Activated CD4-positive, alpha-beta memory T cell treated with anti-CD3 and anti-CD28 coated beads, Interleukin-2, amount 10 ng/mL, durations not matched to agents 7 days and 5 days (primary cell): ENCODE measurements around the gene HIVEP2. TPM values are rescaled to one million over a fixed set of nuclear protein-coding genes. Genes with fewer than 3 reads are reported as not detected.
A peak's percentile ranks its signal among the peaks of the same experiment; 100 is the strongest.

Experiments used
- CTCF ChIA-PET: fragments of 350-600 bp; sonication (Branson Sonifier 250); formaldehyde crosslinking; loops from one replicate; lab custom pipeline; 2021; ENCODE audit warnings: antibody characterized with exemption, inconsistent platforms; lab: Charles Lee
- POLR2A ChIA-PET: fragments of 350-600 bp; sonication (Branson Sonifier 250); formaldehyde crosslinking; loops from one replicate; lab custom pipeline; 2021; ENCODE audit warnings: antibody characterized with exemption; lab: Charles Lee
- DNase-seq: peaks from one replicate; pipeline ENCODE4 v3.0.0-alpha.2; 2020
- H3K27ac Mint-ChIP-seq: one replicate; pipeline ENCODE4 v1.8.0; 2021; ENCODE audit warnings: mild to moderate bottlenecking, mixed read lengths
- H3K27me3 Mint-ChIP-seq: one replicate; pipeline ENCODE4 v1.8.0; 2021; ENCODE audit warnings: mixed read lengths
- H3K36me3 Mint-ChIP-seq: one replicate; pipeline ENCODE4 v1.8.0; 2021; ENCODE audit warnings: low read depth, mixed read lengths
- H3K4me1 Mint-ChIP-seq: one replicate; pipeline ENCODE4 v1.8.0; 2021; ENCODE audit warnings: mixed read lengths
- H3K4me3 Mint-ChIP-seq: one replicate; pipeline ENCODE4 v1.8.0; 2021; ENCODE audit warnings: mild to moderate bottlenecking, mixed read lengths
- H3K9me3 Mint-ChIP-seq: one replicate; pipeline ENCODE4 v1.8.0; 2021; ENCODE audit warnings: mixed read lengths
- total RNA-seq, 2 experiments: library from RNA; stranded (reverse); gene quantifications; one replicate each; pipeline ENCODE4 v1.2.3, GENCODE V29; 2021

Gene HIVEP2
- total RNA-seq, 2 experiments from 2014 or later = 30.5 to 32.8 TPM

- Mint-ChIP-seq H3K4me1 (peaks cover 68% of the 10 kb centered on the region), H3K4me3 (no peak overlapping the region), H3K27ac (no peak overlapping the region), H3K27me3 (no peaks in the 10 kb centered on the region), H3K36me3 (peaks cover 18% of the 10 kb centered on the region), H3K9me3 (no peaks in the 10 kb centered on the region)
- ChIA-PET POLR2A (interaction anchor here (0.6 to 3.3 kb wide), 4 partner anchors 12 to 606 kb away, joined by 3 to 32 read pairs (median 6); no protein-coding TSS in a partner anchor), CTCF (interaction anchor here (0.5 kb wide), 1 partner anchor 10 kb away, joined by 3 read pairs; no protein-coding TSS in a partner anchor)
- DNase-seq = no peak
Measured at GRCh38 chr6:142868917-142869316, 76.1 kb downstream of the HIVEP2 start.

DNA sequence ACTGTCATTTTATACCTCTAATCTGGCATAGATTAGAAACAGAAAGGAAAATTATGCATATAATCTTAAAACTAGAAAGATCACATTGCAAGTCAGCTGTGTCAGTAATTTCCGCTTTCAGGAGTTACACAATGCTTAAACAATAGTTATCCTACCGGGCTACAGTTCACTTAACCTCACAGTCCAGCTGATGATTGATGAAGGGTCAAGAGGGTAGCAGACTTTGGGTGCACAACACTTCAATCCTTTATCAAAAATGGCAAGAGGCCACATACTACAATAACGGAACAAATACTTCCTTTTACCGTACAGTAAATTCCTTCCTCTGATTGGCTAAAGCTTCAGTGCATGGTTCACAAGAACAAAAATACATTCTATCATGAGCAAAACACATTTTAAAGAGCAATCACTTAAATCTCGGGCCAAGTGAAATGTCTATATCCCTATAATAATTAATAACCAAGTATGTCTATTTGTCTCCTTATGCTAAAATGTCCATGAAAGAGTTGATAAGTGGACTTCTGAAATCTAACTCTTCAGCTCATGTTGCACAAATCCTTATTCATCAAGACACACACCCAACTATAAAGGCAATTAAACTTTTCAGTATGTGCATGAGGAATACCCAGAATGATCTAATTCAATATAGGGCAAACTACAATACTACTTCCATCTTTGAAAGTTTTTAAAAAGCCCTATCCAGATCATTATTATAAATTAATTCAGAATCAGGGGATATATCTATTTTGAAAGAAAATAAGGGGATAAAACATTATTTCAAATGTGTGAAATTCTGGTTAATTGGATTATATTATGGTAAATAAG, 76.8 kb downstream of the HIVEP2 start:
- CTCF ChIA-PET = no interaction called here
- peak overlapping the region; percentile 8 for H3K27ac Mint-ChIP-seq
- DNase-seq = no peak
- peak overlapping the region; percentile 42 for H3K4me3 Mint-ChIP-seq
- peaks cover 16% of the 10 kb centered on the region for H3K36me3 Mint-ChIP-seq
- H3K4me1 Mint-ChIP-seq = peaks cover 66% of the 10 kb centered on the region
- POLR2A ChIA-PET = interaction anchor here (0.6 to 3.3 kb wide), 12 partner anchors 11 to 607 kb away, joined by 3 to 32 read pairs (median 4); partner anchors contain the start of gene HIVEP2
- no peaks in the 10 kb centered on the region for H3K27me3 Mint-ChIP-seq
- no peaks in the 10 kb centered on the region for H3K9me3 Mint-ChIP-seq

- Mint-ChIP-seq H3K9me3 (no peaks in the 10 kb centered on the region), H3K27me3 (no peaks in the 10 kb centered on the region), H3K27ac (no peak overlapping the region), H3K36me3 (peaks cover 11% of the 10 kb centered on the region), H3K4me1 (peaks cover 58% of the 10 kb centered on the region), H3K4me3 (no peak overlapping the region)
- no peak for DNase-seq
- POLR2A ChIA-PET = interaction anchor here (0.9 to 3.3 kb wide), 12 partner anchors 10 to 78 kb away, joined by 3 to 32 read pairs (median 5); partner anchors contain the start of gene HIVEP2
- CTCF ChIA-PET = no interaction called here
Measured at GRCh38 chr6:142867355-142867801, 77.6 kb downstream of the HIVEP2 start.

DNA sequence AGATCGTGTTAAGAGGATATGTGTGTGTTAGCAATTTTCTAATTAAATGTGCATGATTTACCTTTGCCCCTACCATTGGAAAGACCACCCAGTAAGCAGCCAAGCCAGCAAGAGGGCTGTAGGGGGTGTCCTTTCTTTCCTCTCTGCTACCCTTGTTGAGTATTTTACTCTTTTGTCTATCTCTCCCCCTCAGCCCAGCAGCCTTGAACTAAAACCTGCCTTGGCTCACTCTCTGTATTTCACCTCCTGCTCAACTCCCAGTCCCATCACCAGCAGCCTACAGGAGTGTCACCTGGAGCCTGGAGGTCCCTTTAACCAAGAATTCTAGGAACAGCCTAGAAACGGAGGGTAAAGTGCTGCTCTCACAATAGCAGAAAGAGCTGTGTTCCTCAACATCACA, 81.0 kb downstream of the HIVEP2 start:
- ChIA-PET POLR2A (interaction anchor here (0.8 to 3.2 kb wide), 6 partner anchors 9 to 71 kb away, joined by 3 to 7 read pairs (median 4); no protein-coding TSS in a partner anchor), CTCF (no interaction called here)
- no peak overlapping the region for H3K4me3 Mint-ChIP-seq
- H3K36me3 Mint-ChIP-seq = peaks cover 7% of the 10 kb centered on the region
- peaks cover 50% of the 10 kb centered on the region for H3K4me1 Mint-ChIP-seq
- no peak for DNase-seq
- no peaks in the 10 kb centered on the region for H3K27me3 Mint-ChIP-seq
- H3K9me3 Mint-ChIP-seq = no peaks in the 10 kb centered on the region
- no peak overlapping the region for H3K27ac Mint-ChIP-seq

GRCh38 chr6:142861711-142862110, 83.3 kb downstream of the HIVEP2 start:
- Mint-ChIP-seq H3K36me3 (peaks cover 10% of the 10 kb centered on the region), H3K4me3 (no peak overlapping the region), H3K9me3 (no peaks in the 10 kb centered on the region), H3K4me1 (peaks cover 50% of the 10 kb centered on the region), H3K27me3 (no peaks in the 10 kb centered on the region), H3K27ac (no peak overlapping the region)
- ChIA-PET CTCF (no interaction called here), POLR2A (no interaction called here)
- no peak for DNase-seq

- H3K4me3 Mint-ChIP-seq = no peak overlapping the region
- no peak for DNase-seq
- H3K27me3 Mint-ChIP-seq = no peaks in the 10 kb centered on the region
- H3K36me3 Mint-ChIP-seq = peaks cover 10% of the 10 kb centered on the region
- no peaks in the 10 kb centered on the region for H3K9me3 Mint-ChIP-seq
- ChIA-PET POLR2A (interaction anchor here (0.7 to 9.3 kb wide), 5 partner anchors 17 to 83 kb away, joined by 3 to 202 read pairs (median 3); no protein-coding TSS in a partner anchor), CTCF (interaction anchor here (1.1 kb wide), 1 partner anchor 26 kb away, joined by 3 read pairs; no protein-coding TSS in a partner anchor)
- H3K27ac Mint-ChIP-seq = no peak overlapping the region
- peaks cover 59% of the 10 kb centered on the region for H3K4me1 Mint-ChIP-seq
Measured at GRCh38 chr6:142860498-142860897, 84.5 kb downstream of the HIVEP2 start.

GRCh38 chr6:142857796-142858555, 87.0 kb downstream of the HIVEP2 start:
- Mint-ChIP-seq H3K36me3 (peaks cover 19% of the 10 kb centered on the region), H3K4me3 (peak overlapping the region; percentile 69), H3K9me3 (no peaks in the 10 kb centered on the region), H3K27ac (peak overlapping the region; percentile 98), H3K27me3 (no peaks in the 10 kb centered on the region), H3K4me1 (peaks cover 76% of the 10 kb centered on the region)
- DNase-seq = no peak
- ChIA-PET CTCF (interaction anchor here (0.7 to 6.2 kb wide), 9 partner anchors 10 to 169 kb away, joined by 3 to 32 read pairs (median 5); no protein-coding TSS in a partner anchor), POLR2A (interaction anchor here (0.6 to 9.3 kb wide), 20 partner anchors 10 to 89 kb away, joined by 3 to 202 read pairs (median 5); no protein-coding TSS in a partner anchor)

GRCh38 chr6:142857233-142857761, 87.7 kb downstream of the HIVEP2 start:
- DNase-seq = no peak
- ChIA-PET POLR2A (interaction anchor here (0.6 to 9.3 kb wide), 20 partner anchors 11 to 681 kb away, joined by 3 to 202 read pairs (median 8); no protein-coding TSS in a partner anchor), CTCF (interaction anchor here (0.7 to 6.2 kb wide), 9 partner anchors 10 to 169 kb away, joined by 3 to 32 read pairs (median 5); no protein-coding TSS in a partner anchor)
- H3K27ac Mint-ChIP-seq = peak overlapping the region; percentile 98
- H3K36me3 Mint-ChIP-seq = peaks cover 21% of the 10 kb centered on the region
- peaks cover 82% of the 10 kb centered on the region for H3K4me1 Mint-ChIP-seq
- H3K27me3 Mint-ChIP-seq = no peaks in the 10 kb centered on the region
- H3K9me3 Mint-ChIP-seq = no peaks in the 10 kb centered on the region
- H3K4me3 Mint-ChIP-seq = peak overlapping the region; percentile 69

DNA sequence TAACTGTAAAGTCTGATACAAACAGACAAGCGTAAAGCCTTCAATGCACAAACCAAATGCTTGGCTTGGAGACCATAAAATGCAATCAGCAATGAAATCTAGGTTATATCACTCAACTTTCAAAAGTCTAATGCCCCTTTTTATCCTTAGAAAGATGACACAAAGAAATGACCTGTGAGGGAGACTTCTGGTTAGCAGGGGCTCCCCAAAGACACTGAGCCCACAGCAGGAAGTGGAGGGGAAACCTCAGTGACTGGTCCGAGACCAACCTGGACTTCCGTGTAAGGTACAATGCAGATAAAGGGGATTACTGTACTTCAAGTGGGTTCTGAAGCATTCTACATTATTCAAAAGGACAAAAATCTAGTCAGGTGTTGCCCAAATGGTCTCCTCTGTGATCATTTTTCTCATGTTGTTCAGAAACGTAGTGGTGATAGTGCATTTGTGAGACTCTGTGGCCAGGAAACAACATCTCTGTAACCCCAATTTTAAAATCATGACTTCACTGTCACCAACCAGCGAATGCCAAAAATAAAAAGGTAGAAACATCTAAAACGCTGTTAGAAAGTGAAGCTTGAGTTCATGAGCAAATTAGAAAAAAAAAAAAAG, 88.2 kb downstream of the HIVEP2 start:
- Mint-ChIP-seq H3K27ac (peak overlapping the region; percentile 98), H3K4me1 (peaks cover 85% of the 10 kb centered on the region), H3K9me3 (no peaks in the 10 kb centered on the region), H3K27me3 (no peaks in the 10 kb centered on the region), H3K36me3 (peaks cover 21% of the 10 kb centered on the region), H3K4me3 (peak overlapping the region; percentile 69)
- peak; percentile 64 for DNase-seq
- ChIA-PET CTCF (interaction anchor here (0.7 to 6.2 kb wide), 9 partner anchors 9 to 170 kb away, joined by 3 to 32 read pairs (median 5); no protein-coding TSS in a partner anchor), POLR2A (interaction anchor here (0.6 to 9.3 kb wide), 19 partner anchors 12 to 681 kb away, joined by 3 to 202 read pairs (median 10); no protein-coding TSS in a partner anchor)

- no peak for DNase-seq
Measured at GRCh38 chr6:142855893-142856623, 88.9 kb downstream of the HIVEP2 start.

More at GRCh38 chr6:142855893-142856623, 88.9 kb downstream of the HIVEP2 start:
- no peaks in the 10 kb centered on the region for H3K9me3 Mint-ChIP-seq
- peak overlapping the region; percentile 69 for H3K4me3 Mint-ChIP-seq
- ChIA-PET POLR2A (interaction anchor here (0.7 to 9.3 kb wide), 18 partner anchors 12 to 91 kb away, joined by 3 to 202 read pairs (median 10); no protein-coding TSS in a partner anchor), CTCF (interaction anchor here (1.1 to 6.2 kb wide), 3 partner anchors 12 to 87 kb away, joined by 3 to 32 read pairs (median 4); no protein-coding TSS in a partner anchor)
- peaks cover 21% of the 10 kb centered on the region for H3K36me3 Mint-ChIP-seq
- no peaks in the 10 kb centered on the region for H3K27me3 Mint-ChIP-seq
- peak overlapping the region; percentile 98 for H3K27ac Mint-ChIP-seq
- H3K4me1 Mint-ChIP-seq = peaks cover 85% of the 10 kb centered on the region
